ENCODE data around the gene PPP1R15B. TPM values are rescaled to one million over a fixed set of nuclear protein-coding genes. Genes with fewer than 3 reads are reported as not detected.

Gene PPP1R15B
- total RNA-seq, 1 donor from 2014 or later, result 57.5 TPM

GRCh38 chr1:204416589-204417073, 5.0 kb upstream of the PPP1R15B start:
- Mint-ChIP-seq H3K4me3 (no peak overlapping the region), H3K4me1 (peaks cover 38% of the 10 kb centered on the region), H3K27ac (peak overlapping the region; percentile 85), H3K36me3 (no peaks in the 10 kb centered on the region), H3K27me3 (ENCODE audit: low read depth) (no peaks in the 10 kb centered on the region), H3K9me3 (no peaks in the 10 kb centered on the region)
- no peak for DNase-seq (ENCODE audit: low spot score in 2 of 2, unreplicated experiment in 2 of 2)
- no peak for TF ChIP-seq CTCF (IDR thresholded peaks at IDR 0.05; ENCODE audit: unreplicated experiment)

- no peaks in the 10 kb centered on the region for H3K27me3 Mint-ChIP-seq (ENCODE audit: low read depth)
- no peaks in the 10 kb centered on the region for H3K9me3 Mint-ChIP-seq
- H3K4me3 Mint-ChIP-seq, result no peak overlapping the region
- H3K36me3 Mint-ChIP-seq, result no peaks in the 10 kb centered on the region
- no peak for TF ChIP-seq CTCF (IDR thresholded peaks at IDR 0.05; ENCODE audit: unreplicated experiment)
- DNase-seq (ENCODE audit: low spot score in 2 of 2, unreplicated experiment in 2 of 2), result no peak
- H3K27ac Mint-ChIP-seq, result no peak overlapping the region
- peaks cover 37% of the 10 kb centered on the region for H3K4me1 Mint-ChIP-seq
These were observed 3.7 kb upstream of the PPP1R15B start for GRCh38 chr1:204415351-204415750.

GRCh38 chr1:204414016-204414415, 2.4 kb upstream of the PPP1R15B start:
- DNase-seq (ENCODE audit: low spot score in 2 of 2, unreplicated experiment in 2 of 2), result no peak
- H3K27me3 Mint-ChIP-seq (ENCODE audit: low read depth), result no peaks in the 10 kb centered on the region
- H3K36me3 Mint-ChIP-seq, result no peaks in the 10 kb centered on the region
- H3K4me1 Mint-ChIP-seq, result peaks cover 36% of the 10 kb centered on the region
- TF ChIP-seq CTCF (IDR thresholded peaks at IDR 0.05; ENCODE audit: unreplicated experiment), result no peak
- peak overlapping the region; percentile 20 for H3K27ac Mint-ChIP-seq
- no peaks in the 10 kb centered on the region for H3K9me3 Mint-ChIP-seq
- no peak overlapping the region for H3K4me3 Mint-ChIP-seq

GRCh38 chr1:204413170-204413535, 1.5 kb upstream of the PPP1R15B start:
- DNase-seq (ENCODE audit: low spot score in 2 of 2, unreplicated experiment in 2 of 2), result no peak
- TF ChIP-seq CTCF (IDR thresholded peaks at IDR 0.05; ENCODE audit: unreplicated experiment), result no peak
- no peaks in the 10 kb centered on the region for H3K36me3 Mint-ChIP-seq
- peak overlapping the region; percentile 100 for H3K27ac Mint-ChIP-seq
- peaks cover 36% of the 10 kb centered on the region for H3K4me1 Mint-ChIP-seq
- H3K9me3 Mint-ChIP-seq, result no peaks in the 10 kb centered on the region
- H3K4me3 Mint-ChIP-seq, result peak overlapping the region; percentile 53
- no peaks in the 10 kb centered on the region for H3K27me3 Mint-ChIP-seq (ENCODE audit: low read depth)

GRCh38 chr1:204410688-204411450, 748 bp downstream of the PPP1R15B start:
- no peaks in the 10 kb centered on the region for H3K9me3 Mint-ChIP-seq
- H3K4me3 Mint-ChIP-seq, result peak overlapping the region; percentile 100
- peaks cover 35% of the 10 kb centered on the region for H3K4me1 Mint-ChIP-seq
- H3K27me3 Mint-ChIP-seq (ENCODE audit: low read depth), result no peaks in the 10 kb centered on the region
- no peaks in the 10 kb centered on the region for H3K36me3 Mint-ChIP-seq
- peak; percentile 33 to 58 for DNase-seq (ENCODE audit: low spot score in 2 of 2, unreplicated experiment in 2 of 2)
- H3K27ac Mint-ChIP-seq, result peak overlapping the region; percentile 100
- TF ChIP-seq CTCF (IDR thresholded peaks at IDR 0.05; ENCODE audit: unreplicated experiment), result no peak

Data from mesothelial cell of epicardium (in vitro differentiated cells).